ENCODE results near the gene SAP30BP. TPM values are rescaled to one million over a fixed set of nuclear protein-coding genes. Genes with fewer than 3 reads are reported as not detected.

The SAP30BP gene
- total and polyA plus RNA-seq, 2 experiments from 2014 or later = 44.9 to 97.9 TPM

GRCh38 chr17:75739174-75739573, 72.0 kb downstream of the SAP30BP start (continued):
- TF ChIP-seq, protein P1, sequence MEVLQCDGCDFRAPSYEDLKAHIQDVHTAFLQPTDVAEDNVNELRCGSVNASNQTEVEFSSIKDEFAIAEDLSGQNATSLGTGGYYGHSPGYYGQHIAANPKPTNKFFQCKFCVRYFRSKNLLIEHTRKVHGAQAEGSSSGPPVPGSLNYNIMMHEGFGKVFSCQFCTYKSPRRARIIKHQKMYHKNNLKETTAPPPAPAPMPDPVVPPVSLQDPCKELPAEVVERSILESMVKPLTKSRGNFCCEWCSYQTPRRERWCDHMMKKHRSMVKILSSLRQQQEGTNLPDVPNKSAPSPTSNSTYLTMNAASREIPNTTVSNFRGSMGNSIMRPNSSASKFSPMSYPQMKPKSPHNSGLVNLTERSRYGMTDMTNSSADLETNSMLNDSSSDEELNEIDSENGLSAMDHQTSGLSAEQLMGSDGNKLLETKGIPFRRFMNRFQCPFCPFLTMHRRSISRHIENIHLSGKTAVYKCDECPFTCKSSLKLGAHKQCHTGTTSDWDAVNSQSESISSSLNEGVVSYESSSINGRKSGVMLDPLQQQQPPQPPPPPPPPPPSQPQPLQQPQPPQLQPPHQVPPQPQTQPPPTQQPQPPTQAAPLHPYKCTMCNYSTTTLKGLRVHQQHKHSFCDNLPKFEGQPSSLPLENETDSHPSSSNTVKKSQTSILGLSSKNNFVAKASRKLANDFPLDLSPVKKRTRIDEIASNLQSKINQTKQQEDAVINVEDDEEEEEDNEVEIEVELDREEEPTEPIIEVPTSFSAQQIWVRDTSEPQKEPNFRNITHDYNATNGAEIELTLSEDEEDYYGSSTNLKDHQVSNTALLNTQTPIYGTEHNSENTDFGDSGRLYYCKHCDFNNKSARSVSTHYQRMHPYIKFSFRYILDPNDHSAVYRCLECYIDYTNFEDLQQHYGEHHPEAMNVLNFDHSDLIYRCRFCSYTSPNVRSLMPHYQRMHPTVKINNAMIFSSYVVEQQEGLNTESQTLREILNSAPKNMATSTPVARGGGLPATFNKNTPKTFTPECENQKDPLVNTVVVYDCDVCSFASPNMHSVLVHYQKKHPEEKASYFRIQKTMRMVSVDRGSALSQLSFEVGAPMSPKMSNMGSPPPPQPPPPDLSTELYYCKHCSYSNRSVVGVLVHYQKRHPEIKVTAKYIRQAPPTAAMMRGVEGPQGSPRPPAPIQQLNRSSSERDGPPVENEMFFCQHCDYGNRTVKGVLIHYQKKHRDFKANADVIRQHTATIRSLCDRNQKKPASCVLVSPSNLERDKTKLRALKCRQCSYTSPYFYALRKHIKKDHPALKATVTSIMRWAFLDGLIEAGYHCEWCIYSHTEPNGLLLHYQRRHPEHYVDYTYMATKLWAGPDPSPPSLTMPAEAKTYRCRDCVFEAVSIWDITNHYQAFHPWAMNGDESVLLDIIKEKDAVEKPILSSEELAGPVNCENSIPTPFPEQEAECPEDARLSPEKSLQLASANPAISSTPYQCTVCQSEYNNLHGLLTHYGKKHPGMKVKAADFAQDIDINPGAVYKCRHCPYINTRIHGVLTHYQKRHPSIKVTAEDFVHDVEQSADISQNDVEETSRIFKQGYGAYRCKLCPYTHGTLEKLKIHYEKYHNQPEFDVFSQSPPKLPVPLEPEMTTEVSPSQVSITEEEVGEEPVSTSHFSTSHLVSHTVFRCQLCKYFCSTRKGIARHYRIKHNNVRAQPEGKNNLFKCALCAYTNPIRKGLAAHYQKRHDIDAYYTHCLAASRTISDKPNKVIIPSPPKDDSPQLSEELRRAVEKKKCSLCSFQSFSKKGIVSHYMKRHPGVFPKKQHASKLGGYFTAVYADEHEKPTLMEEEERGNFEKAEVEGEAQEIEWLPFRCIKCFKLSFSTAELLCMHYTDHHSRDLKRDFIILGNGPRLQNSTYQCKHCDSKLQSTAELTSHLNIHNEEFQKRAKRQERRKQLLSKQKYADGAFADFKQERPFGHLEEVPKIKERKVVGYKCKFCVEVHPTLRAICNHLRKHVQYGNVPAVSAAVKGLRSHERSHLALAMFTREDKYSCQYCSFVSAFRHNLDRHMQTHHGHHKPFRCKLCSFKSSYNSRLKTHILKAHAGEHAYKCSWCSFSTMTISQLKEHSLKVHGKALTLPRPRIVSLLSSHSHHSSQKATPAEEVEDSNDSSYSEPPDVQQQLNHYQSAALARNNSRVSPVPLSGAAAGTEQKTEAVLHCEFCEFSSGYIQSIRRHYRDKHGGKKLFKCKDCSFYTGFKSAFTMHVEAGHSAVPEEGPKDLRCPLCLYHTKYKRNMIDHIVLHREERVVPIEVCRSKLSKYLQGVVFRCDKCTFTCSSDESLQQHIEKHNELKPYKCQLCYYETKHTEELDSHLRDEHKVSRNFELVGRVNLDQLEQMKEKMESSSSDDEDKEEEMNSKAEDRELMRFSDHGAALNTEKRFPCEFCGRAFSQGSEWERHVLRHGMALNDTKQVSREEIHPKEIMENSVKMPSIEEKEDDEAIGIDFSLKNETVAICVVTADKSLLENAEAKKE (CRISPR knock-in tag; IDR thresholded peaks at IDR 0.05) = no peak
- TF ChIP-seq NANOG (IDR thresholded peaks at IDR 0.05; ENCODE audit: borderline replicate concordance) (no peak), ZNF331 (CRISPR knock-in tag; IDR thresholded peaks at IDR 0.05; ENCODE audit: low read depth) (no peak), JUNB (IDR thresholded peaks at IDR 0.05; ENCODE audit: unreplicated experiment) (no peak), POLR2AphosphoS5 (IDR thresholded peaks at IDR 0.05; ENCODE audit: low read depth) (no peak), STAT1 (IDR thresholded peaks at IDR 0.05; ENCODE audit: unreplicated experiment) (no peak), ETS1 (IDR thresholded peaks at IDR 0.05) (no peak)
- TF ChIP-seq, protein P2, sequence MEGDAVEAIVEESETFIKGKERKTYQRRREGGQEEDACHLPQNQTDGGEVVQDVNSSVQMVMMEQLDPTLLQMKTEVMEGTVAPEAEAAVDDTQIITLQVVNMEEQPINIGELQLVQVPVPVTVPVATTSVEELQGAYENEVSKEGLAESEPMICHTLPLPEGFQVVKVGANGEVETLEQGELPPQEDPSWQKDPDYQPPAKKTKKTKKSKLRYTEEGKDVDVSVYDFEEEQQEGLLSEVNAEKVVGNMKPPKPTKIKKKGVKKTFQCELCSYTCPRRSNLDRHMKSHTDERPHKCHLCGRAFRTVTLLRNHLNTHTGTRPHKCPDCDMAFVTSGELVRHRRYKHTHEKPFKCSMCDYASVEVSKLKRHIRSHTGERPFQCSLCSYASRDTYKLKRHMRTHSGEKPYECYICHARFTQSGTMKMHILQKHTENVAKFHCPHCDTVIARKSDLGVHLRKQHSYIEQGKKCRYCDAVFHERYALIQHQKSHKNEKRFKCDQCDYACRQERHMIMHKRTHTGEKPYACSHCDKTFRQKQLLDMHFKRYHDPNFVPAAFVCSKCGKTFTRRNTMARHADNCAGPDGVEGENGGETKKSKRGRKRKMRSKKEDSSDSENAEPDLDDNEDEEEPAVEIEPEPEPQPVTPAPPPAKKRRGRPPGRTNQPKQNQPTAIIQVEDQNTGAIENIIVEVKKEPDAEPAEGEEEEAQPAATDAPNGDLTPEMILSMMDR (conservative IDR thresholded peaks at IDR 0.05; ENCODE audit: low read depth in 2 of 2) = no peak

Measured in GM23338 (cell line).